Lower lobe of right lung (tissue), 2 donors: ENCODE measurements around the gene SMC1B. TPM values are rescaled to one million over a fixed set of nuclear protein-coding genes. Genes with fewer than 3 reads are reported as not detected.

Experiments used
- ATAC-seq, 2 donors: fragments of 200-7000 bp; cut with Tn5 transposase; one replicate each; pipeline ENCODE4 v1.9.1; 2020 to 2022; ENCODE audit warnings: mild to moderate bottlenecking in 2 of 2, moderate library complexity in 2 of 2
- DNase-seq: peaks from one replicate; pipeline ENCODE4 v3.0.0-alpha.2; 2020
- H3K27ac ChIP-seq: fragments of 200-600 bp; one replicate; pipeline ENCODE4 v1.8.0; 2022
- H3K27me3 ChIP-seq: fragments of 200-600 bp; one replicate; pipeline ENCODE4 v1.8.0; 2022; ENCODE audit warnings: low read depth
- H3K36me3 ChIP-seq: fragments of 200-600 bp; one replicate; pipeline ENCODE4 v1.8.0; 2022; ENCODE audit warnings: mild to moderate bottlenecking
- H3K4me1 ChIP-seq: fragments of 200-600 bp; one replicate; pipeline ENCODE4 v1.8.0; 2022
- H3K4me3 ChIP-seq: fragments of 200-600 bp; one replicate; pipeline ENCODE4 v1.8.0; 2022; ENCODE audit warnings: mild to moderate bottlenecking
- H3K9me3 ChIP-seq: fragments of 200-600 bp; one replicate; pipeline ENCODE4 v1.8.0; 2022
- CTCF ChIP-seq: fragments of 200-600 bp; IDR thresholded peaks from one replicate; pipeline ENCODE4 v1.8.0; 2022; ENCODE audit warnings: antibody characterized with exemption, mild to moderate bottlenecking
- intact Hi-C: fragments of 100-400 bp; cut with DNase I; formaldehyde crosslinking; loops from one replicate; pipeline ENCODE4 v1.11.0; 2022
- total RNA-seq: library from RNA; stranded (reverse); fragmentation: NEBNext Ultra II Directional; extraction: Animal tissue kit (Norgen Biotek cat#: 25700); gene quantifications from one replicate; pipeline ENCODE4 v1.2.1, GENCODE V29; 2021
- donor health status: DM: no; HTN: yes; CAD: no; lungs with severe emphysema.

SMC1B gene
- total RNA-seq, 1 donor from 2014 or later: not detected

GRCh38 chr22:45320357-45320976 is 92.9 kb downstream of the SMC1B start:
- no peaks in the 10 kb centered on the region for H3K9me3 ChIP-seq
- H3K4me3 ChIP-seq: no peak overlapping the region
- H3K27me3 ChIP-seq: no peaks in the 10 kb centered on the region
- intact Hi-C loops: no loop called here
- peaks cover 31% of the 10 kb centered on the region for H3K36me3 ChIP-seq
- no peak for TF ChIP-seq CTCF
- no peak for DNase-seq
- H3K4me1 ChIP-seq: peaks cover 28% of the 10 kb centered on the region
- no peak overlapping the region for H3K27ac ChIP-seq
- no peak for ATAC-seq

GRCh38 chr22:45319324-45319685 is 94.1 kb downstream of the SMC1B start:
- peaks cover 33% of the 10 kb centered on the region for H3K4me1 ChIP-seq
- intact Hi-C loops: no loop called here
- no peaks in the 10 kb centered on the region for H3K9me3 ChIP-seq
- peaks cover 21% of the 10 kb centered on the region for H3K36me3 ChIP-seq
- TF ChIP-seq CTCF: no peak
- H3K27ac ChIP-seq: peak overlapping the region; percentile 75
- no peak for DNase-seq
- H3K4me3 ChIP-seq: no peak overlapping the region
- no peaks in the 10 kb centered on the region for H3K27me3 ChIP-seq
- peak; percentile 40 to 57 for ATAC-seq

GRCh38 chr22:45318558-45319323 is 94.7 kb downstream of the SMC1B start:
- no peak for DNase-seq

GRCh38 chr22:45318168-45318557 is 95.2 kb downstream of the SMC1B start:
- Histone ChIP-seq H3K36me3 (peaks cover 10% of the 10 kb centered on the region), H3K4me1 (peaks cover 42% of the 10 kb centered on the region), H3K27me3 (no peaks in the 10 kb centered on the region), H3K4me3 (no peak overlapping the region), H3K27ac (peak overlapping the region; percentile 75), H3K9me3 (no peaks in the 10 kb centered on the region)
- ATAC-seq (peak; percentile 68 to 71), DNase-seq (peak; percentile 76)
- TF ChIP-seq CTCF: no peak
- intact Hi-C loops: no loop called here

More at GRCh38 chr22:45318558-45319323, 94.7 kb downstream of the SMC1B start:
- Histone ChIP-seq H3K4me3 (no peak overlapping the region), H3K4me1 (peaks cover 38% of the 10 kb centered on the region), H3K36me3 (peaks cover 15% of the 10 kb centered on the region), H3K27me3 (no peaks in the 10 kb centered on the region), H3K27ac (peak overlapping the region; percentile 75), H3K9me3 (no peaks in the 10 kb centered on the region)
- intact Hi-C loops: no loop called here
- no peak for TF ChIP-seq CTCF
- peak; percentile 20 to 44 for ATAC-seq

GRCh38 chr22:45317551-45318167 is 95.7 kb downstream of the SMC1B start:
- intact Hi-C loops: no loop called here
- Histone ChIP-seq H3K36me3 (peaks cover 5% of the 10 kb centered on the region), H3K9me3 (no peaks in the 10 kb centered on the region), H3K4me3 (no peak overlapping the region), H3K27ac (peak overlapping the region; percentile 75), H3K4me1 (peaks cover 42% of the 10 kb centered on the region), H3K27me3 (no peaks in the 10 kb centered on the region)
- peak; percentile 41 for TF ChIP-seq CTCF
- ATAC-seq: peak; percentile 58
- no peak for DNase-seq
